NCI-H774 (cell line): ENCODE data around the gene MAGI2.

Experiments
- DNase-seq: peaks from one replicate; lab custom pipeline; 2025; lab: John Stamatoyannopoulos, UW

MAGI2 gene

DNA sequence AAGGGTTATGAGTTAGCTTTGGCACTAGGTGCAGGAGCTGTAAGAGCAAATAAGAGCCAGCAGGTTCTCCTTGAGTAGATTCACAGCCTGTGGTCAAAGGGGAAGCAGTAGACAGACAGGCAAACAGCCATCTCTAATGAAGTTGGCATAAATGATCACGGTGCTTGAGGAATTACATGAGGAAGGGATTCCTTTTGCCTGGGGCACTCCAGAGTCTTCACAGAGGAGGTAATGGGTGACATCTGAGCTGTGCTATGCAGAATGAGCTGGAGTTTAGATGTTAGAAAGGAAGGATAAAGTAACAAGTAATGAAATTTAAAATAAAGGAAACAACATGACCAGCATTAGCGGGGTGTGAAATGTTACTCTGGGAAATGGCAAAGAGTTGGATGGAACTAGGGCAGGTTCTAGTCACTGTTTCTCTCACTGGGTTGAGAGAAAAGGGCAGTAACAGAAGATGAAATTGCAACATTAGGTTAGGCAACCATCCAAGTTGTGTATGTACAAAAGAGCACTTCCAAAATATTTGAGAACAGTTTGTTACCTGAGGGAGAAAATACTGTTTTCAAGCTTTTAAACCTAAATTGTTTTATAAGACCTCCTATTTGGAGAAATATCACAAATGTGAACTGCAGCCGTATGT, 1041.1 kb downstream of the MAGI2 start:
- DNase-seq, result no peak

DNA sequence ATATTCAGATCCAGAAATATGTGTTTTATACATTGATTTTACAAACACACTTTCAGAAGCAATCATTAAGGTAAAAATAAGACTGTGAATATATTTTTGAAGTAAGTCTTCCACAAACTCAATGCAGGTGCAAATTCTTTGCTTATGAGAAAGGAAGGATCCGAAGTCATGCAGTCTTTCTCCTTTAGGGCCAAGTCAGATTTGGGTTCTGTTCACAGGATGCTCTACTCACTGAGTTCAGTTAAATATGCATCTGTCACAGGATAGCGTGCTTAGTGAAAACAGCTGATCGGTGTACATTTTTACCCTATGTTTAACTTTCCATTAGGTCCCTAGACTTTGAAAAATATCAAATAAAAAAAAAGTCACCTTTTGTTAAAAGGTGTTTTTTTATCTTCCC, 1046.4 kb downstream of the MAGI2 start:
- no peak for DNase-seq

DNA sequence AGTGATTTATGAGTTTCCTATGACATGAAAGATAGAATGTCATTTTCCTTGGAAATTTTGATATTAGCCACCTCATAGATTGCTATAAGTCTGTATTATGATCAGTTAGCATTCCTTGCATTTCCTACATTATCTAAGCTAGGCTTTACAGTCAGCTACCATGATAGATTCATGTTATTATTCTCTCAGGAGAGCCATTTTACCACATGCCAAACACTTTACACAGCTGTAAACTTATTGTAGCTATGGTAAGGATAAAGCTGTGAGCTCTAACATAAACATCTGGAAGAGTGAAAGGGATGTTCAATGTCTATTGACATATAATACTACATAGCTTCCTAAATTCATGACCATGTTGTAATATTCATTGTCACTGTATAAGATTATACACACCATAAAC, 1046.9 kb downstream of the MAGI2 start:
- DNase-seq, result no peak

DNA sequence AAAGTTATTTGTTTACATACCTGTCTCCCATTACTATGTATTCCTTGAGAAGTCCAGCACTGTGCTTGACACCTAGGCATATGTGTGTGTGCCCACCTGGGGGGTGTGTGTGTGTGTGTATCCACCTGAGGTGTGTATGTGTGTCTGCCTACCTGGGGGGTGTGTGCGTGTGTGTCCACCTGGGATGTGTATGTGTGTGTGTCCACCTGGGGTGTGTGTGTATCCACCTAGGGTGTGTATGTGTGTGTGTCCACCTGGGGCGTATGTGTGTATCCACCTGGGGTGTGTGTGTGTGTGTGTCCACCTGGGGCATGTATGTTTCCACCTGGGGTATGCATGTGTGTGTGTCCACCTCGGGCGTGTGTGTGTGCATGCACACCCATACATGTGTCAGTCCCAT, 1051.4 kb downstream of the MAGI2 start:
- no peak for DNase-seq

DNA sequence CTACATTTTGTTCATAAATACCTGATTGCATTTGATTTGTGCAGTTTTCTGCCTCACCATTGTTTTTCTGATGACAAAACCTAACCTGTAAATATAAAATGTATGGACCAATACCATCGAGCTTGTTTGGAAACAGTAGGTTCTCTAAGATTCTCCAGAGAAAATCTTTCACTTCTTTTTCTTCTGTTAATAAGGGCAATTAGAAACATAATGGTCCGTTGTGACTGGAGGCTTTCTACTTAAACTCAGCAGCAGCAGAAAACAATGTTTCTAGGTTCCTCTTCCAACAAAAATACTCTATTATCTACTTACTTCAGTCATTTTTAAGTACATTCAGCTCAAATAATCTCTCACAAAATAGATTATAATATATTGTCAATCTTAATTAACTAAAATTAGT, 1053.4 kb downstream of the MAGI2 start:
- DNase-seq, result no peak

DNA sequence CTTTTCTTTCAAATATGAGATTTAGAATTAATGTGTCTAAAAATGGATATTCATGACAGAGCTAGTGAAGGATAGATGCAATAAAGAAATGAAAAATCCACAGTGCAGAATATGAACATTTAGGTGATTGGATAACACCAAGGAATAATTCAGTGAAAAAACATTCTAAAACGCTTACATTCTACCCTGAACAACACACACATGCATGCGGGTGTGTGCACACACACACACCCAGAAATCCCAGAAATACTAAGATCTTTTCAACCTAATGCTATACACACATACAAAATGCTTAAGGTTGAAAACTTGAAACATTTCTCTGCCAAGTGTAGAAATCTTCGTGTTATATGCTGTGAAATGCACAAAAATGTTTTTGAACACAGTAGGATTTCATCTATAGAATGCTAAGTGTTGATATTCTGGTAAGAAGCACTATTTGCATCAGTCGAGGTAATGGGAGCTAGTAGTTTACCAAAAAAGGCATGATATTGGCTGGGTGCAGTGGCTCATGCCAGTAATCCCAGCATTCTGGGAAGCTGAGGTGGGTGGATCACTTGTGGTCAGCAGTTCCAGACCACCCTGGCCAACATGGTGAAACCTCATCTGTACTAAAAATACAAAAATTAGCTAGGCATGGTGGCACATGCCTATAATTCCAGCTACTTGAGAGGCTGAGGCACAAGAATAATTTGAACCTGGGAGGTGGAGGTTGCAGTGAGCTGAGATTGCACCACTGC, 1054.3 kb downstream of the MAGI2 start:
- no peak for DNase-seq

DNA sequence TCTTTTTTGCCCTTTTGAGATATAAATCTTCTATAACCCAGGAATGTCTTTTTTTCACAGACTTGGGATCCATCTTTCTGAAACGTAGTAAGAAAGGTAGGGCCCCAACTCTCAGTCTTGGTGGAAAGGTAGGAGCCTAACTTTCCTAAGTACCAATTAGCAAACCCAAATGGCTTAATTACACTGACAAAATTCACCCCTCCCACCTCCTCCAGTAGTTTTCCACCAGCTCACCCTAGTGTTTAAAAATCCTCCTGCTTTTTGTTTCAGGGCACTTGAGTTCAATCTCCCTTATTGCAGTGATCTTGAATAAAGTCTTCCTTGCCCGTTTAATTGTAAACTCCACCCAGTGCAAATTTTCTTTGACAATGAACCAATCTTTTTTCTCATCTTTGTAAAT, 1054.9 kb downstream of the MAGI2 start:
- no peak for DNase-seq

DNA sequence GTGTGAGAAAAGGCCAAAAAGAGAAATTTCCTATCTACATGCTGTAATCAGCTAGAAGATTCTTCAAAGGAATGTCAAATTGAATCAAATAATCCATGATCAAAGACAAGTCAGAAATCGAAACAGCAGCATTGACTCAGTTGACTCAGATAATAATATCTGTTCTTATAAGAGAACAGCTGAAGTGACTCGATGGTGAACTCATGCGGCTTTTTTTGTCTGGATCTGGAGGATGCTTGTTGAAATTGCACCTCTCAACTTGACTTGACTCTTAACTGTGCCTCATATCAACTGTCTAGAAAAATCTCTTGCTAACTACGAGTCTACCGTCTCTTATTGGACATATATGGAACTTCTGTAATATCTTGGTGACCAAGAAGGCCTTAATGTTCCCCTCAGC, 1055.4 kb downstream of the MAGI2 start:
- DNase-seq, result no peak

DNA sequence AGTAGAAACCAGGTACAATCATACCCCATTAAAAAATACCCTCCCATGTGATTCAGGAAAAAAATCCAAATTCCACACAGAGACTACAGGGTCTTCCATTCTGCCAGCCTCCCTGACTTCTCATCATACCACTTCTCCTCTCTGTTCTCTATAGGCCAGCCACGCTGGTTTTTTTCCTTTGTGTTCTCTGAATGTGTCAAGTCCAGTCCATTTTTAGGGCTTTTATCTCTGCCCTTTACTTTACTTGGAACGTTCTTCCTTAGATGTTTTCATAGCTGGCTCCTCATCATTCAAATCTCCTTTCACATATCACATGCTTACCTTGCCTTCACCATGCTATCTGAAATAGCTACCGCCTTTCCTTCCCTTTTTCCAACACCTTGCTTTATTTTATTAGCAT, 1057.3 kb downstream of the MAGI2 start:
- DNase-seq, result no peak

DNA sequence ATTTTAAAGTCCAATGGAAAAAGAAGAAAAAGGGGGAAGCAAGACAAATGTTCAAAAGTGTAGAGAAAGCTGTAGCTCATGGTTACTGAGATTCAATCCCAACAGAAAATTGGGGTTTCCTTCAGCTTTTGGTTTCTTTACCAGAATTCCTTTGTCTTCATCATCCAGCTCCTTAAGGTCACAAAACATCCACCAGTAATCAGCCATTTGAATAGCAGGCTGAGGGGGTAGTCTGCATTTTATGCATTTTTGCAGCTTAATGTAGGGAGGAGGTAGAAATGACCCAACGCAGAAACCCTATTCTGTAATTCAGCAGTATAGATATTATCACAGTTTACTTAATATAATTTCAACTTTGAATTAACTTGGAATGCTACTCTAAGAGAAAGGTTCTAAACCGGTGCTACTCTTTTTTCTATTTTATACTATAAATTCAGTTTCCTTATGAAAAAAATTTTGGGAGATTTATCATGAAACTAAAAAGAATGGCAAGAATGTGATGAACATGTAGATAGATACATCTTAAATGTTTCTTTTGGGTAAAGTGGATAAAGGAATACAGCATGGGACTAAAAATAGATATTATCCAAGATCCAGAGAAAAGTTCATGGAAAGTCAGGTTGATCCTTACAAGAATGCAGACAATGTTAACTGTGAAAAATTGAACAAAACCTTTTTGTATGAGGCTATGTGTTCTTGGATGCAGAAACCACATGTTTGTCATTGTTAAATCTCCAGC, 1058.0 kb downstream of the MAGI2 start:
- DNase-seq, result no peak

DNA sequence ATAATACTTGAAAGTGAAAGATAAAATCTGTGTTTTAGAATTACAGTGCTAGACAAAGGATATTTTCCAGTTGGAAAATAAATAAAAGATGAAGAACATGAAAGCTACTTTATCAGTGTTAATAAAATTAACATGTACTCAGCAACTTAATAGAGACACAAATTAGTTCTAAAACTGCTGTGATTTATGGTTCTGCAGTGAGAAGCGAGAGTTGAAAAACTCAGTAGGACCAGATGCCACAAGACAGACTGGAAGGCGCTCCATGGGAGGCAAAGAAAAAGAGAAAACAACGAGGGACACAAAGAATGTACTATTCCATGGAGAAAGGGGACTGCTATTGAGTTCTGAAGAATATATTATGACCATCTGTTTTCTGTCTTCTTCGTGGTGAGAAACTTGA, 1064.4 kb downstream of the MAGI2 start:
- DNase-seq, result no peak

DNA sequence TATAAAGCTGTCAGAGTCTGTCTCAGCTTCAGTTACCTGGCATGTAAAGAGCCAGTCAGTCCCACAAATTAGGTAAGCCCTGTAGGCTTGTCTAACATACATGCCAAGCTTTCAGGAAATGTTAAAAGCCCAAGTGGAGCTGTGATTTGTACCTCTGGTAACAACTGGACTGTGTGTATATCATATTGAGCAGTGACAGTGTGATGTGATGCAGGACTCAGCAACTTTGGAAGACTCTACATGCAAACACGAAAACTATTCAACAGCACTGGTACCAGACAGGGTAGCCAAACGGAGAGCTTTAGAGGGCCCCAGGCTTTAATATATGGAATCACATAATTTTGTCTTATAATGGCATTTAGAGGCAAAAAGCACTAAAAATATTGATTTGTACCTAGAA, 1066.9 kb downstream of the MAGI2 start:
- DNase-seq, result no peak

DNA sequence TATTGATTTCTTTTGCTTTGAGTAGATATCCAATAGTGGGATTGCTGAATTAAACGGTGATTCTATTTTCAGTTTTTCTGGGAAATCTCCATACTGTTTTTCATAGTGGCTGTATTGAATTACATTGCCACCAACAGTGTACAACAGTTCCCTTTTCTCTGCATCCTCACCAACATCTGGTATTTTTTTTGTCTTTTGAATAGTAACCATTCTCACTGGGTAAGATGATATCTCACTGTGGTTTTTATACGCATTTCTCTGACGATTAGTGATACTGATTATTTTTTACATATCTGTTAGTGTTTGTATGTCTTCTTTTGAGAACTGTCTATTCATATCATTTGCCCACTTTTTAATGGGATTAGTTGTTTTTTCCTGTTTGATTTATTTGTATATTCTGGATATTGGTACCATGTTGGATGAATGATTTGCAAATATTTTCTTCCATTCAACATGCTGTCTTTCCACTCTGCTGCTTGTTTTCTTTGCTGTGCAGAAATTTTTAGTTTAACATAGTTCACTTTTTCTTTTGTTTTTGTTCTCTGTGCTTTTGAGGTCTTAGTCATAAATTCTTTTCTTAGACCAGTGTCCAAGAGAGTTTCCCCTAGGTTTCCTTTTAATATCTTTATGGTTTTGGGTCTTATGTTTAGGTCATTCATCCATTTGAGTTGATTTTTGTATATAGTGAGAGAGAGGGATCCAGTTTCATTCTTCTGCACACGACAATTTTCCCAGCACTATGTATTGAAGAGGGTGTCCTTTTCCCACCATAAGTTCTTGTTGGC, 1070.2 kb downstream of the MAGI2 start:
- DNase-seq, result no peak

DNA sequence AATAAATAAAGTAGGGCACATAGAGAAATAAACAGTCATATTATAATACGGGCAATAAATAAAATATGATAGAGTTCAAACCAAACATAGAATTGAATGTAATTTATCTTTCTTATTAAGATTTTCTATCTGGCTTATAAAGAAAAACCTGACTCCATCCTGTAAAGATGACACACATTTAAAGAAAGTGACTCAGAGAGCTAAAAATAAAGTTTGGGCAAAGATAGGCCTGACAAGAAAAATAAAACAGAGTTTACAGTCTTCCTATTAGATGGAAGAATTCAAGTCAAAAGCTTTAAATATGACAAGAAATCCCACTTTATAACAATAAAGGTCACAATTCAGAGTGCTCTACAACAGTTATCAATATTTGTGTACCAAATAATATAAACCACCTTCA, 1074.3 kb downstream of the MAGI2 start:
- DNase-seq, result no peak

DNA sequence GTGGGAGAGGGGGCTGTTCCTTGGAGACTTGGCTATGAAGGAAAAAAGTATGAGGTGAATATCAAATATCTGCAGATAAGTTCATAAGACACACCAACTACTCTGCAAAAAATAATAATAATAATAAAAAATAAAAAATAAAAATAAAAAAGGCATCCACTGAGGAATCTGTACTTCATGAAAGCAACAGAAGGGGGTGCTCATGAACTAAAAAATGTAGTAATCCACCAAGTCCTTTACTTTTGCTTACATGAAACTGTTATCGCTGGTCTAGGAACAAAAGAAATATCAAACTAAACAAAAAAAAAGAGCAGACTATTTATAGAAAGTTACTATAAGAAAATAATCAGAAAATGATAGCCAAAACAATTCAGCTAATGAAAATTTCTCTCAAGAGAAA, 1075.9 kb downstream of the MAGI2 start:
- no peak for DNase-seq

DNA sequence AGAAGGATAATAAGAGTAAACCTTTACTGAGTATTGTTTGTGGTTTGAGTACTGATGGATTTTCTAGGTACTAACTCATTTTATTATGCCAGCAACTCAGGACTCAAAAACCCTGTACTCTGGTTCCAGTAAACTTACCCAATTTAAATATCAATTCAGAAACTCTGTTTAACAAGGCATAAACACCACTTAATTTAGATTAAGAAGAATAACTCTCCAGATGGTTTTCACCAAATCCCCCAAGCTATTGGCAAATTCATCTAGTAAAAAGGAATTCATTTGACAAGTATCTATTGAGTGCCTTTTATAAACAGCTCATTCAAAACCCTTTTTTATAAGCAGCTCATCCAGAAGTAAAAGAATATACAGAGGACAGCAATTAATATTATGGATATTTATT, 1082.5 kb downstream of the MAGI2 start:
- DNase-seq, result no peak

DNA sequence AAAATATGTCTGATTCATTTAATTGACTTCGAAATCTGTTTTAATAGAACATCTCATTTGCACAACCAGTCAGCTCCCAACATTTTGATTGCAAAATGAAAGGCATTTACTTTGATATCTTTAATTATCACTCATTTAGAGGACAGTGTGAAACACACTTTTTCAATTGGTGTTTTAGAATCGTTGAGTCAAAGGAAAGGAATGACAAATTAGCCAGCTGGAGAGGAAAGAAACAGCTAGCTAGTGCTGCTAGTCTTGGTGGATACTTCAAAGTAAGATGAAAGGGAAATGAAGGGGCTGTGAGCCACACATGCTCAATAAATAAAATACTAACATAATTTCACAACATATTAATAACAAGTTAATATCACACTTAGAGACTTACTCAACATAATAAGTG, 1084.7 kb downstream of the MAGI2 start:
- no peak for DNase-seq

DNA sequence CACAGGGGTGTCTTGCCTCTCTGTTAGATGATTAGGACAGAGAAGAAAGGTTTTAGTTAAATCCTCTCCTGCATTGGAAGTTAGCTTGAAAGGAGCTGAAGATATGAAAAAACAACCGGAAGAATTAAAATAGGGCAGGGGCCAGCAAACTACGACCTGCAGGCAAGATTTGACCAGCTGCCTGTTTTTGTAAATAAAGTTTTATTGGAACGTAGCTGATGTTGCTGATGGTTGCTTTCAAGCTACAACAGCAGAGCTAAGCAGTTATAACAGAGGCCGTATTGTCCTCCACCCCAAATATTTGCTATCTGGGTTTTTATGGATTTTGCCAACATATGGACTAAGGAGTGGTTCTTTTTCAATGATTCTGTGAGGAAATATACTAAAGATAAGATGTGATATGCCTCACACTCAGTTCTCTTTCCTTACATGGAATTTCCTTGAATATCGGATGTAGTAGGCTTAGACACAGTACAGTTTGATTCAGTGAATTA, 1086.1 kb downstream of the MAGI2 start:
- DNase-seq, result no peak

DNA sequence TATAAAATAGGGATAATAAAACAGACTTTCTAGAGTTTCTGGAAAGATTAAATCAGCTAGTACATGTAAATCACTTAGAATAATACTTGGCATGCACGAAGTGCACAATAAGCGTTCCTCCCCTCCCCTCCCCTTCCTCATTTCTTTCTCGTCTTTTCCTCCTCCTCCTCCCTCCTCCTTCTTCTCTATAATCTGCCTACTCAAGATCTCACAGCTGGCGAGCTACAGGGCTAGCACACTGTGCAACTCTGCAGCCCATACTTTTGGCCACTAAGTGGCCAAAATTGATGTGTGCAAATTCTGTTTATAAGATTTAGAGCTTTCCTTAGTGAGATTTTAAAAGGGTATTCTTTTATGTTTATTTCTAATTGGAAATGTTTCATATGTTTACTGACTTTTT, 1089.6 kb downstream of the MAGI2 start:
- no peak for DNase-seq

DNA sequence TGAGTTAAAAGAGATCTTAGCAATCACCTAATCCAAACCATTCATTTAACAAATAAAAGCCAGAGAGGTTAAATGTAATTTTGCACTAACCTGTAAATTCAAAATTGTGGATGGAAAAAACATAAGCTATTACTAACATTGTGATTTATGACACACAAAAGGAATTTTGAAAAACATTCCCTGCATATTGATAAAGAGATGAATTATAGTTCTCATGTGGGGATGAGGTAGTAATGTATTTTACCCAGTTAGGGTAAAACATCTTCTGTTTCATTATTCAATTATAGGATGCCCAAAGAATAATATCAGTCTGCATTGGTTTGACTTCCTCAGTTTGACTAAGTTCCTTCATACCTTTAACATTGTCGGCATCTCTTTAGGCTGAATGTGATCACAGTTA, 1093.6 kb downstream of the MAGI2 start:
- DNase-seq, result no peak

DNA sequence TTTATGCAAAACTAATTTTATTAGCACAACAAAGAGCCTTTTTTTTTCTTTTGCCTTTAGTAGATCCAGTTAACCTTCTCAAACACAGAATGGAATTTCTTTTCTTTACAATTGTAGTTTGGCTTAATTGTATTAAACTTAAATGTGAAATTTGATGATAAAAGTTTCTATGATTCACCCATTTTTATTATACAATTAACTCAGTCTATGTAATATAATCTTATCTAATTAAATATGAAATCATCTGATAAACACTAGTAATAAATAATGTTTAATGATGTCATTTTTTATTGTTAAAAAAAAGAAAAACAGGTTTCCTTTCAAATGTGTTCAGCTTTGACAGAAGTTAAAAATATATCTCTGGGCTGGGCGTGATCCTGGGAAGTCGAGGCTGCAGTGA, 1095.8 kb downstream of the MAGI2 start:
- DNase-seq, result no peak

DNA sequence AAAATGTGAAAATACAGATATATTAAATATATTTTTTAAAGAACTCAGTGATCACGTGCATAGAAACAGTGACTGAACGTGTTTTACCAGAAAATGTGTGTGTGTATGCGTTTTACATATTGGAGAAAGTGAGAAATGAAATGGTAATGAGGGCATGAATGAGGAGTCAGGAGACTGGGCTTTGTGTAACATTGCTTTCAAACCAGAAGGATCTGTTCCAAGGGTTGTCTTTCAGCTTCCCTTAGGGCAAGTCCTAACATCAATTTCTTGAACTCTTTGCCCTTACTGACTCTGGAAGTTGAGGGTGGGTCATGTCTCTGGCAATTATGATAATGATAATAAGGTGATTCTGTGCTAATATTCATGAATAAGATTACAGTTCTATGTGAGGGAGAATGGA, 1097.6 kb downstream of the MAGI2 start:
- DNase-seq, result no peak
